Tongue (tissue), 2 donors: ENCODE measurements around the gene USP24. TPM values are rescaled to one million over a fixed set of nuclear protein-coding genes. Genes with fewer than 3 reads are reported as not detected.

Source experiments
- DNase-seq: peaks from one replicate; pipeline ENCODE4 v3.0.0-alpha.2; 2015
- total RNA-seq: library from RNA; depleted of rRNA; stranded (reverse); fragments of >200 nt; gene quantifications from one replicate; pipeline ENCODE4 v1.2.3, GENCODE V29; 2014

The USP24 gene, protein sequence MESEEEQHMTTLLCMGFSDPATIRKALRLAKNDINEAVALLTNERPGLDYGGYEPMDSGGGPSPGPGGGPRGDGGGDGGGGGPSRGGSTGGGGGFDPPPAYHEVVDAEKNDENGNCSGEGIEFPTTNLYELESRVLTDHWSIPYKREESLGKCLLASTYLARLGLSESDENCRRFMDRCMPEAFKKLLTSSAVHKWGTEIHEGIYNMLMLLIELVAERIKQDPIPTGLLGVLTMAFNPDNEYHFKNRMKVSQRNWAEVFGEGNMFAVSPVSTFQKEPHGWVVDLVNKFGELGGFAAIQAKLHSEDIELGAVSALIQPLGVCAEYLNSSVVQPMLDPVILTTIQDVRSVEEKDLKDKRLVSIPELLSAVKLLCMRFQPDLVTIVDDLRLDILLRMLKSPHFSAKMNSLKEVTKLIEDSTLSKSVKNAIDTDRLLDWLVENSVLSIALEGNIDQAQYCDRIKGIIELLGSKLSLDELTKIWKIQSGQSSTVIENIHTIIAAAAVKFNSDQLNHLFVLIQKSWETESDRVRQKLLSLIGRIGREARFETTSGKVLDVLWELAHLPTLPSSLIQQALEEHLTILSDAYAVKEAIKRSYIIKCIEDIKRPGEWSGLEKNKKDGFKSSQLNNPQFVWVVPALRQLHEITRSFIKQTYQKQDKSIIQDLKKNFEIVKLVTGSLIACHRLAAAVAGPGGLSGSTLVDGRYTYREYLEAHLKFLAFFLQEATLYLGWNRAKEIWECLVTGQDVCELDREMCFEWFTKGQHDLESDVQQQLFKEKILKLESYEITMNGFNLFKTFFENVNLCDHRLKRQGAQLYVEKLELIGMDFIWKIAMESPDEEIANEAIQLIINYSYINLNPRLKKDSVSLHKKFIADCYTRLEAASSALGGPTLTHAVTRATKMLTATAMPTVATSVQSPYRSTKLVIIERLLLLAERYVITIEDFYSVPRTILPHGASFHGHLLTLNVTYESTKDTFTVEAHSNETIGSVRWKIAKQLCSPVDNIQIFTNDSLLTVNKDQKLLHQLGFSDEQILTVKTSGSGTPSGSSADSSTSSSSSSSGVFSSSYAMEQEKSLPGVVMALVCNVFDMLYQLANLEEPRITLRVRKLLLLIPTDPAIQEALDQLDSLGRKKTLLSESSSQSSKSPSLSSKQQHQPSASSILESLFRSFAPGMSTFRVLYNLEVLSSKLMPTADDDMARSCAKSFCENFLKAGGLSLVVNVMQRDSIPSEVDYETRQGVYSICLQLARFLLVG (N-terminal part only)
- total RNA-seq = 108 TPM

DNA sequence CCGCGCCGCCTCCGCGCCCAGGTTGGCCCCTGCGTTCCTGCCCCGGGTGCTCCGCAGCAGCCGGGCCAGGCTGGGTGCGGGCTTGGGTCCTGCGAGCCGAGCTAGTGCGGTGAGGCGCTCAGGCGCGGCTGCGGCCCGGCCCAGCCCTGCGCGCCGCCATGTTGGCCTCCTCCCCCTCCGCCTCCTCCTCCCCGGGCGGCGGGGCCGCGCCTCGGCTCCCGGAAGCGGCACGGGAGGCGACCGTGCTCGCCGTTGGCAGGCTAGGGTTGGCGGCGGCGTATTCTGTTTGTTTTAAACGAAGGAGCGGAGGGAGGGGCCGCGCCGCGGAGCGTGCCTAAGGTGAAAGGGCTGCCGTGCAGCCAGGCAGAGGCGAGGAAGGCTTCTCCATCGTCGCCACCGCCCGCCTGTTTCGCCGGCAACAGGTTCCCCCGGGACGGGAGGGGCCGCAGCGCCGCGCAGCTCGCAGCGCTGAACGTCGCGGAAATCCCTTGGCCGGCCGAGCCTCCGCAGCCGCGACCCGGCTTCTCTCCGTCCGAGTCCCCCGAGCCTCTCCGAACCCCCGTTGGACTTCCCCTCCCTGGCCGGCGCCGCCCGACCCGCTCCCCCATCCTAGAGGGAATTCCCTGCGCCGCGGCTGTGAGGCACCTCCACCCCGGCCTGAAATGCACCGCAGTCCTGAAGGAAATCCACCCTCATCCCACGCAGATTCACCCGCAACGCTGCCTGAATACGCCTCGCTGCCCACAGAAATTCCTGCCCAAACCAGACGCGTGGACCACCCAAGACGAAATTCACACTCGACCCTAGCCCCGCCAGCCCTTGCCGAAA is at the start of gene USP24:
TSS of gene USP24 (minus strand) at position 171 of the 828 bp plus-strand sequence. CDS start 251 bp downstream, outside the sequence.
- DNase-seq = peak; percentile 86

DNA sequence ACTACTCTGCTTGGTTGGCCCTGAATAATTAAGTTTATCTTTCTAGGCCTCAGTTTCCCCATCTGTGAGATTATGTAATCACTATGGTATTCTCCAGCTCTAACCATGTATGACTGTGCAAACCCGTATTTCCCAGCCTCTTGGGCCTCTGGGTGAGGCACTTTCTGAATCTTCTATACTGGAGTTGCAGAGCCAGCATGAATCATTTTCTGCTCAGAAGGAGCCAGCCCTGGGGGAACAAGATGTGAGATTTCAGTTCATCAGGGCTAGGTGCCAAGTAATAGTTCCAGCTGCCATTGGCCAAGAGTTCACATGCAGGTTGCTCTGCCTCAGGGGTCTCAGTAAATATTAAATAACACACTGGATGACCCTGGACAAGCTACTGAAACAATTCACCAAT is 47.7 kb upstream of the USP24 start:
- DNase-seq = no peak

DNA sequence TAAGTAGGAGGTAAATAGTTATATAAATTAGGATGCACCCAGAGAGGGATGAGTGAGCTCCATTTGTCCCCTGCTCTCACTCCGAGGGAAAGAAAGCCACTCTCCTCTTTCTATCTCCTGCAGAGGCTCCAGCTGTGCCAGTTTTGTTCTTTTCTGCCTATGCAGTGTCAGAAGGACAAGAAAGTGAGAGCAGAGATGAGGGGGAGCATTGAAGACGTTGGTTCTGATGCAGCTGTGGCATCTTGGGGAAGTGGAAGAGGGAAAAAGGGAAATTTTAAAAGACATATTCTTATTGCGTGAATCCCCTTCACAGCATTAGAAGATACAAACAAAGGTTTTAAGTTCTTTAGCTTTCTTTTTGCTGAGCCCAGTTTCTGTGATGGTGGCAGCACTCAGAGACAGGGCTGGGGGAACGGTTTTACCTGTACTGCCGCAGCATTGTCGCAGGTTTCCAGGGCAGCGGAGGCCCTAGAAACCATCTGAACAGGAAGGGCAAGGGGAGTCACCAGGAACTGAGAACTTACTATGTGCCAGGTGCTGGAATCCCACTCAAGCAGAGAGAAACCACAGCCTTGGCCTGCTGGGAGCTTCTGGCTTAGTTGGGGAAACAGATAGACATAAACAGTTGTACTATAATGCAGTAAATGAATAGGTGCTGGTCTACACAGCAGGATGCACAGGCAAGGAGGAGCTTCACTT is 44.9 kb upstream of the USP24 start:
- no peak for DNase-seq

DNA sequence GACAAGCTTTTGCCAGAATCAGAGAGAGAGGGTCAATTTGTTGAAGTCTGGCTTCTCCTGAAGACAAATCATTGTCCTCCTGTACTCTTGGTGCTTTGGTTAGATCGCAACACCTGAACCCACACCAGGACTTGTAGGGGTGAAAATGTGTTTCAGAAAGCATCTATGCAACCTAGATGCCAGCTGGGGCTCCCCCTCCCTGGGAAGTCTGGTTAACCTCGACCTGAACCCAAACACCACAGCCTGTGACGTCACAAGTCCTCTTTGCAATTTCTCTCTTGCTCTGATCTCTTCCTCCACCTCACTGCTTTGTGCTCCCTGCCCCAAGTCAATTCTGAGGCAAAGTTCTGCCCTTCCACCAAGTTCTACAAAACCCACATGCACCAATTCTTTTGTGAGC is 42.8 kb upstream of the USP24 start:
- no peak for DNase-seq

DNA sequence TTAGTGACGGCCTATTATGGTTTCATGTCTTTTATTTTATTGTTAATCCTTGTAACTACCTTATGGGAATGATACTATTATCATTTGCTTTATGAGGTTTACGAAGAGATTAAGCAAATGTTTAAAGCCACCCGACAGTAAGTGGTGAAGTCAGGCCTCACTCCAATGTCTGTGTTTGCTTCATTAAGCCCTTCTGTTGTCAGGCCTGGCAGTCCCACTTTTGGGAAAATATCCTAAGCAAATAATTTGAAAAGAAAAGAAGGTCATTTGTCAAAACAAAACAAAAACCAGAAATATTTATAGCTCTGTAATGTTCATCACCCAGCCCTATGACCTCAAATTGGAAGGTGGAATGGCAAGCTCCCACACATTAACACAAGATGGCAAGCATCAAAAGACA is 40.7 kb upstream of the USP24 start:
- no peak for DNase-seq

DNA sequence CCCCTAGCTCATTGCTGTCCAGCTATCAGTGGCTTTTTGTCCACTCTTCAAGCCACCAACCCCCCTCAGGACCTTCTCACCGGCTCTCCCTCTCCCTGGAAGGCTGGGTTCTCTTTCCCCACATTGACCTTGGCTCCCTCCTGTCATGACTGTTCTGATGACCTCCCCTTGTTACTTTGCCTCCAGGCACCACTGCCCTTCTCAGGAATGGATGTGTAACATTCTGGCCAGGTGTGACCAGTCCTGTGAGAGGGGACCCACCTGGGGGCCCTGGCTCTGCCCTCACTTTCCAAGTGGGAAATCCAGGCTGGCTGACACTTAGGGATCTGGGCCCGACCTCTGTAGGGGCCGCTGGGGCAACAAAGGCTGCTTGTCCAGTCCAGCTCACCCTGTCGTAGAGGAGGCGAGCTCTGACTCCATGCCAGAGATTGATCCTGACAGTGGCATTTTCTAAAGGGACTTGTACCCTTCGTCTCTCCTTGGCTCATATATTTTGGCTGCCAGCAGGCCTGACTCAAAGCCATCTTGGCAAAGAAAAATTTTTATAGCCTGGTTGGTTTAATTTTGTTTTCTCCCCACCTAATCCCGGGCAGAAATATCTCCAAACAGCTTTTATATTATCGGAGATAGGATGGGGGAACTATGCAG is 37.9 kb upstream of the USP24 start:
- no peak for DNase-seq

DNA sequence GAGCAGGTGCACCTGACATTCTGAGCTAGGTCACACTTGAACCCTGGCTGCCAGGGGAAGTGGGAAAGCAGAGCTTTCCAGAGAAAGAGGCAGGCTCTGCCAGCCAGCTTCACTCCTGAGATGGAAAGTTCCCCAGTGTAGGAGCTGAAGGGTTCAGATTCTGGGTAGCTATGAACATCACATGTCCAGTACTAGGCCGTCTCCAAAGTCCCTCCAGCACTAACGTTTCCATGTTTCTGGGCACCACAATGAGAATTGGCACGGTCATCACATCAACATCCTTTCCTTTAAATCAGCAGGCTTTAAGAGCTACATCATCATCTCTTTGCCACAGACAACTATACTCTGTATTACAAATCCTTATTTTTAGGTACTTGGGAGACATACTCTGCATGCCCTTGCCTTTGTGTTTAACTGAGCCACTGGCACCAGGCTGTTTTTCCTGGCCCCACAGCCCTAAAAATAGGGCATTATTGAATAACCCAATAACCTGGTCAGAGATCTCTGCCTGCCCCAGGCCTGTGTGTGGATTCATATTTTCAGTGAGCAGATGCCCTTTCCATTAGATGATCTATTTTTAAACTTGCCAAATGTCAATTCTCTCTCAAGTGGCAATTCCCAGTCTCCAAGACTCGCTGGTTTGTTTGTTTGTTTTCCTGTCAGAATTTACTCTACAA is 35.4 kb upstream of the USP24 start:
- DNase-seq = peak; percentile 29

DNA sequence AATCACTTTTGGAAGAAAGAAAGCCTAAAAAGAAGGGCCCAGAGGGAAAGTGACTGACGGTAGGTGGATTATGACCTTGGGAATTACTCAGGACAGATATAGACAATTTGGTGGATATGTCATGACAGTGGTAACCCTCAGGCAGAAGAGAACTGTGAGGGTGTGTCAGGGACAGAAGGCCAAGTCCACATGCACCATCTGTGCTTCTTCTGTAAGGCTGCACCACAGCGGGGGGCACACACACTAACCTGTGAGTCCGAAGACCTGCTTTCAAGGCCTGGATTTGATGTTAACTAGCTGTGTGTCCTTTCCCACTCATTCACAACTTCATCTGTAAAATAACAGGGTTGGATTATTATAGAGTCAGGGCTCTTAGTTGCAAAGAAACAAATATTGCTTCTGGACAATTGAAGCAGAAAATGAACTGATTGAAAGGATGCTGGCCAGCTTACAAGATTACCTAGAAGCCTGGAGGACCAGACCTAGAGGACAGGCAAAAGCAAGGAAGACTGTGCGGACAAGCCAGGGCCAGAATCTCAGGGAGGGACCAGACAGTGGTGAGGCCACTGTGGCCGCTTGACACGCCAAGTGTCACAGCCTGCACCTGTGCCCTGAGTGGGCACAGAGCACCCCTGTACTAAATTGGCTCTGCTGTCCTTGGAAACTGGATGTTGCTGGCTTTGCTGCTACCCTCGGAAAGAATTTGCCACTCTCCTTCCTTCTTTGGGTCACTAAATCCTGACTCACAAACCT is 34.7 kb upstream of the USP24 start:
- peak; percentile 10 for DNase-seq

DNA sequence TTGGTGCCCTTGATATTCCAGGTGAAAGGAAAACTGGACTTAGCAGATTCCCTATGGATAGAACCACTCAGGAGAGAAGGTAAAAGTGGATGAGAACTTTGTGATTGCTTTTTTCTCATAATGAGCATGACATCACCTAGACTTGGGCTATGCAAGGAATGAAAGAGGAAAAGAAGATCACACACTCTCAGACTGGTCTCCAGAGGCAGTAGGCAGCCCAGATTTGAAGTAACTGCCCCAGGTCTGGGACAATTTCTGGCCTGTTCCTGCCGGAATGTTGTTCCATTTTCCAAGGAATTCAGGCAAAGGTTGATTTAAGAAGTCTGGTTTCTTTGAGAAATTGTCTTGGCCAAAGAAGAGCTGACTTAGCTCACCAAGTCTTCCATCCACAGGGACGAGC is 31.7 kb upstream of the USP24 start:
- no peak for DNase-seq

DNA sequence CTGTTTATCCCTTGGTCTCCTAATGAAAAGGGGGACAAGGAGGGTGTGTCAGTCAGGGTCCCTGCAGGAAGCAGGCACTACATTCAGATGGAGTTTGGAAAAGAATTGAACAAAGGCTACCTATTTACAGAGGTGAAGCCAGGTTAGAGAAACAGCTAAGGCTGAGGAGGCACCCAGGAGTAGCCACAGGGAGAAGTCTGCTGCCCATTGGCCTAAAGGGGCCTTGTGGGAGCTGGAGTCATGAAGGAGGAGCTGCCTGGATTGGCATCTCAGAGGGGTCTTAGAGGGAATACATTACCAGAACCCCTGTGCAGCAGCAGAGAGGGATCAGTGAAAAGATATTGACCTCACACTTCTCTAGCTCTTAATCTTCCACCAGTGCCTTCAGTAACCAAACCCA is 31.2 kb upstream of the USP24 start:
- DNase-seq = no peak

DNA sequence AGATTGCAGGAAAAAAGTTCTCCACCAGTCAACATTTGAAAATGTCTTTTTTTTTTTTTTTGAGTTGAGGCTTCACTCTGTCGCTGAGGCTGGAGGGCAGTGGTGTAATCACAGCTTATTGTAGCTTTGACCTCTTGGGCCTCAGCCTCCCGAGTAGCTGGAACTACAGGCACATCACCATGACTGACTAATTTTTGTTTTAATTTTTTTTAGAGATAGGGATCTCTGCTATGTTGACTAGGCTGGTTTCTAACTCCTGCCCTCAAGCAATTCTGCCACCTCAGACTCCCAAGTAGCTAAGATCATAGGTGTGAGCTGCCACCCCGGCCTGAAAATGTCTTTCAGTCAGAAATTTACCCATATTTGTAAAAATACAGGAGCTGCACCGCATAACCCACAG is 30.6 kb upstream of the USP24 start:
- DNase-seq = no peak

DNA sequence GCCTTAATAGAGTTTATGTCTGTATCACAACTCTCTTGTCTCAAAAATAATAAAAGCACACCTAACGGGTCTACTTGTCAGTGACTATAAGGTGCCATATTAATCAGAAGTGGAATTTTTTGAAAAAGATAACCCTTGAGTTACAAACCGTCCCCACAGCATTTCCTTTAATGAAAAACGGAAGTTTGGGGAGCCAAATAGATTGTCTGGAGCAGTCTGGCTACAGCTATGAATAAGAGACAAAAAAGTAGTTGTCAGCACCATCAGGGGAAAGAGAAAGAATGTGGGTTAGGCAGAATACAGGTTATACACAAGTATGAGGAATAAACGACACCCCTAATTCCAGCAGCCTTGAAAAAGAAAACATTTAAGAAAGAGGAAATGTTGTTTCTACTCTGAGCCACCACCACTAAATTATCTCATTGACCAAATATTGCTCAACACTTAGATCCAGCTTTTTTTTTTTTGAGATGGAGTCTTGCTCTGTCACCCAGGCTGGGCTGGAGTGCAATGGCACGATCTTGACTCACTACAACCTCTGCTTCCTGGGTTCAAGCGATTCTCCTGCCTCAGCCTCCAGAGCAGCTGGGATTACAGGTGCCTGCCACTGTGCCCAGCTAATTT is 29.4 kb upstream of the USP24 start:
- no peak for DNase-seq

DNA sequence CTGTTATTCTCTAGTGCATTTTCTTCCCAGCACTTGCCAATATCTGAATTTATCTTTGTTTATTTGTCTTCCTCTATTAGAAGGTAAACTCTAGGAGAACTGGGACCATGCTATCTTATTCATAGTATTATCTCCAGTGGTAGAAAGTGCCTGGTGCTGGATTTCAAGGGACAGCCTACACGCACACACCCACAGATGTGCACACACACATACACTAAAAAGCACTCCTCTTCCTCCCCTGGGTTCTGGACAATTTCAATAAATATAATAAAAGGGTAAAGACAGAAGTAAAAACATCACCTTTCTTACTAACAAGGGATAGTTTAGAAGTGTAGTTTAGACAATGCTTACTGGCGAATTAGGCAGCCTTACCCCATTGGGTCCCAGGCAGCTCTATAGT is 28.5 kb upstream of the USP24 start:
- DNase-seq = no peak

DNA sequence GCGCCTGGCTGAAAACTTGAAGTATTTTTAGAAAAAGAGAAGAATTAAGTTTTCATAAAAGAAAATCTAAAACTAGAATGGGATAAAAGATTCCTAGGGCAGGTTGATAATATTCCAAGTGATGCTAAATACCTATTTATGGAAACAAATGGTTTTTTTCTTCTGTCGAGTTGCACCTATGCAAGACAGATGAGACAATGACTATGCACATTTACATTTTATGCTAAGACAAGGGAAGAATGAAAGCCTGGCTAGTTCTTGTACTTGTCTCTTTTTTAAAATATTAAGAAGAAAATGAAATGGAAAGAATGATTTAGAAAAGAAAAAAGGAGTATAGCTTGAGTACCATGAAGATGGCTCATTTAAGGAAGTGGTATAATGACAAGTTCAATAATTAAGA is 24.4 kb upstream of the USP24 start:
- DNase-seq = no peak

DNA sequence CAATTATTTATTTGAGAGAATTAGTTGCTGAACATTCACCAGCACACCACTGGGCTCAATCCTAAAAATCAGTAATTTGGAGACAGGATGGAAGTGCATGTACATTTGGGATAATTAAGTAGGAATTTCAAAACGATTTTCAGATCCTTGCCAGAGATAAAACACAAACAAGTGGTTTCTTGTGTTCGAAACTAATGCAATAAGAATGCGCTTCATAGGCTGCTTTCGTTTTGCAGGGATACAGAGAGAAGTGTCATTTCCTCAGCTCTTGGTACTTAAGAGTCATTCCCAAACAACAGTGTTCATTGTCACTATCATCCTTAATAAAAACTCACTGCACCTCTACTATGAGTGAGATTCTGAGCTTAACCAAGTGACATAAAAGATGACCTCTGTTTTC is 20.6 kb upstream of the USP24 start:
- DNase-seq = no peak

DNA sequence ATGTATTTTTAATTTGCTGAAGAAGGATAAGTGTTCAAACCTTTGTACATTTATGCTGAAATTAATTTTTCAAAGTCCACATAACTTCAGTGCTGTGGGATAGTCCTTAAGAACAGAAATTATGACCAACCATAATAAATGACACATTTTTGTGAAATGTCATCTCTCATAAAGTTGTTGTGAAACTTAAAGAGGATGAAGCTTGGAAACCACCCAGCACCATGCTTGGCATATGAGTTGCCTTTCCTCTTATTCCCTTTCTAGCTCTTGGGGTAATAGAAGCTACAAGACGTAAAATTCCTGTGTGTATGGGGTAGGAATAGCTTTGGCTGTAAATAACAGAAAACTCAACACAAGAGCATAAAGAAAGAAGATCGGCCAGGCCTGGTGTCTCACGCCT is 18.9 kb upstream of the USP24 start:
- DNase-seq = no peak

DNA sequence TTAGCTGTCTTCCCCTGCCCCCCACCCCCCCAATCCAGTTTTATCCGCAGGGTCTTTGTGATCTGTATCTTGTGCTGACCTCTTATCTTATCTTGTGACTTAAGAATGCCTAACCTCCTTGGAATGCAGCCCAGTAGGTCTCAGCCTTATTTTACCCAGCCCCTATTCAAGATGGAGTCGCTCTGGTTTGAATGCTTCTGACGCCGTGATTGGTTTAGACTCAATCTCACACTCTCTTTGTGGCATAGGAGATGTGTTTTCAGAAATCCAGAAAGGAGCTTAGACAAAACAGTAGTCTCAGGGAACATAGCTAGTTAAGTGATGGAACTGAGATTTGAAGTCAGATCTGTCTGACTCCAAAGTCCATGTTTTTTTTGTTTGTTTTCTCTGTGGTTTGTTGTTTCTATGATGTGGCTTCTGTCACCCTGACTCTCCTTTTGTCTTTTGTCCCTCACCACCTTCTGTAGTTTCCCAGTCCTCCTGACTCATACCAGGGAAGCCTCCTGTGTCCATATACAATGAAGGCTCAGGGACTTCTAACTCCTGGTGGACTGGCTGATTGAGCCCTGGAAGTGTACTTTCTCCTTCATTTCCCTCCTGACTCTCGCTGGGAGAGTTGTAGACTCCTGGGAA is 18.1 kb upstream of the USP24 start:
- no peak for DNase-seq

DNA sequence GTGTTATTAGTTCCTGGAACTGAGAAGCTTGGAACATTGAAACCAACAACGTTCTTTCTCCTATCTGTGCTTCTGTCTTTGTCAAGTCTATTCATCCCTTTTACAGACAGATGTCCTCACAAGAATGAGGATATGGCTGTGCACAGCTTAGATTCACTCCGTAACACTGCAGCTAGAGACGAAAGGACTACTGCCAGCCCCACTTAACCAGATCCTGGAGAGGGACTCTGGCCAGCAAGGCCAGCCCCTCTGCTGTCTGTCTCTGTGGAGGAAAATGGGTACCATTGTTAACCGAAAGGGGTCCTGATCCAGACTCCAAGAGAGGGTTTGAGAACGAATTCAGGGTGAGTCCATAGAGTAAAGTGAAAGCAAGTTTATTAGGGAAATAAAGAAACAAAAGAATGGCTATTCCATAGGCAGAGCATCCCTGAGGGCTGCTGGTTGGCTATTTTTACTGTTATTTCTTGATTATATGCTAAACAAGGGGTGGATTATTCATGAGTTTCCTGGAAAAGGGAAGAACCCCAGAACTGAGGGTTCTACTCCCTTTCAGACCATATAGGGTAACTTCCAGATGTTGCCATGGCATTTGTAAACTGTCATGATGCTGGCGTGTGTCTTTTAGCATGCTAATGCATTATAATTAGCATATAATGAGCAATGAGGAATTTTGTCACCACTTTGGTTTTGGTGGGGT is 17.4 kb upstream of the USP24 start:
- DNase-seq = no peak
